AG10803 (cell line): ENCODE measurements around the gene GRIK1.

Experiments used
- DNase-seq: peaks from one replicate; pipeline ENCODE4 v3.0.0; 2010; ENCODE audit warnings: low read depth
- H3K4me3 ChIP-seq: 2 replicates; pipeline ENCODE4 v1.5.1; 2011; ENCODE audit warnings: mild to moderate bottlenecking, low read length, control low read depth
- CTCF ChIP-seq: conservative IDR thresholded peaks from 2 replicates; pipeline ENCODE4 v1.5.1; 2011; ENCODE audit warnings: mild to moderate bottlenecking, low read length, control low read depth, inconsistent platforms

GRIK1 gene

GRCh38 chr21:29797155-29797554 lies 142.6 kb downstream of the GRIK1 start:
- no peak overlapping the region for H3K4me3 ChIP-seq
- DNase-seq: no peak
- no peak for TF ChIP-seq CTCF

- H3K4me3 ChIP-seq: no peak overlapping the region
- DNase-seq: no peak
- no peak for TF ChIP-seq CTCF
Observed at GRCh38 chr21:29793712-29794111, 146.1 kb downstream of the GRIK1 start.

GRCh38 chr21:29789393-29789792 lies 150.4 kb downstream of the GRIK1 start:
- DNase-seq: no peak
- no peak overlapping the region for H3K4me3 ChIP-seq
- no peak for TF ChIP-seq CTCF

- H3K4me3 ChIP-seq: no peak overlapping the region
- no peak for DNase-seq
- TF ChIP-seq CTCF: no peak
Observed at GRCh38 chr21:29788752-29789151, 151.0 kb downstream of the GRIK1 start.

- no peak for DNase-seq
- no peak overlapping the region for H3K4me3 ChIP-seq
- TF ChIP-seq CTCF: no peak
Observed at GRCh38 chr21:29787361-29787909, 152.4 kb downstream of the GRIK1 start.

GRCh38 chr21:29786496-29787360 lies 153.1 kb downstream of the GRIK1 start:
- TF ChIP-seq CTCF: no peak
- no peak overlapping the region for H3K4me3 ChIP-seq
- DNase-seq: no peak

- no peak for TF ChIP-seq CTCF
- no peak overlapping the region for H3K4me3 ChIP-seq
- no peak for DNase-seq
Observed at GRCh38 chr21:29777160-29777559, 162.6 kb downstream of the GRIK1 start.
